GOT3 (cell line): ENCODE measurements around the gene FOXL3.
"Not testable (repeated sequence)": the region's sequence is repeated elsewhere in the genome, so short reads cannot be mapped to it uniquely, and the experiment has no call there.

Experiments used
- DNase-seq: peaks from one replicate; lab custom pipeline; 2025; ENCODE audit warnings: mixed read lengths; lab: John Stamatoyannopoulos, UW

The FOXL3 gene

GRCh38 chr7:323410-323809 is 33.4 kb downstream of the FOXL3 start:
- DNase-seq: no peak

- no peak for DNase-seq
Observed at GRCh38 chr7:324011-324410, 34.0 kb downstream of the FOXL3 start.

- no peak for DNase-seq
Observed at GRCh38 chr7:325051-325798, 35.3 kb downstream of the FOXL3 start.

GRCh38 chr7:325811-326210 is 35.8 kb downstream of the FOXL3 start:
- DNase-seq: no peak

- DNase-seq: no peak
Observed at GRCh38 chr7:326273-326672, 36.3 kb downstream of the FOXL3 start.

GRCh38 chr7:326809-327232 is 36.9 kb downstream of the FOXL3 start:
- no peak for DNase-seq

- DNase-seq: no peak
Observed at GRCh38 chr7:327233-327931, 37.4 kb downstream of the FOXL3 start.

- no peak for DNase-seq
Observed at GRCh38 chr7:327991-328702, 38.2 kb downstream of the FOXL3 start.

- DNase-seq: no peak
Observed at GRCh38 chr7:329691-330281, 39.8 kb downstream of the FOXL3 start.

GRCh38 chr7:330511-331230 is 40.7 kb downstream of the FOXL3 start:
- no peak for DNase-seq

GRCh38 chr7:332020-332517 is 42.1 kb downstream of the FOXL3 start:
- no peak for DNase-seq

GRCh38 chr7:332646-333392 is 42.8 kb downstream of the FOXL3 start:
- DNase-seq: no peak

- DNase-seq: no peak
Observed at GRCh38 chr7:333393-333764, 43.4 kb downstream of the FOXL3 start.

- no peak for DNase-seq
Observed at GRCh38 chr7:334618-335357, 44.8 kb downstream of the FOXL3 start.

- no peak for DNase-seq
Observed at GRCh38 chr7:335358-336148, 45.6 kb downstream of the FOXL3 start.

GRCh38 chr7:336149-336533 is 46.2 kb downstream of the FOXL3 start:
- not testable (repeated sequence) for DNase-seq

GRCh38 chr7:336810-337566 is 47.0 kb downstream of the FOXL3 start:
- no peak for DNase-seq

- no peak for DNase-seq
Observed at GRCh38 chr7:337567-337951, 47.6 kb downstream of the FOXL3 start.
